ENCODE data around the gene ATAD2B. TPM values are rescaled to one million over a fixed set of nuclear protein-coding genes. Genes with fewer than 3 reads are reported as not detected.

ATAD2B gene
- total and polyA plus RNA-seq, 2 donors = 12.1 to 22.5 TPM

DNA sequence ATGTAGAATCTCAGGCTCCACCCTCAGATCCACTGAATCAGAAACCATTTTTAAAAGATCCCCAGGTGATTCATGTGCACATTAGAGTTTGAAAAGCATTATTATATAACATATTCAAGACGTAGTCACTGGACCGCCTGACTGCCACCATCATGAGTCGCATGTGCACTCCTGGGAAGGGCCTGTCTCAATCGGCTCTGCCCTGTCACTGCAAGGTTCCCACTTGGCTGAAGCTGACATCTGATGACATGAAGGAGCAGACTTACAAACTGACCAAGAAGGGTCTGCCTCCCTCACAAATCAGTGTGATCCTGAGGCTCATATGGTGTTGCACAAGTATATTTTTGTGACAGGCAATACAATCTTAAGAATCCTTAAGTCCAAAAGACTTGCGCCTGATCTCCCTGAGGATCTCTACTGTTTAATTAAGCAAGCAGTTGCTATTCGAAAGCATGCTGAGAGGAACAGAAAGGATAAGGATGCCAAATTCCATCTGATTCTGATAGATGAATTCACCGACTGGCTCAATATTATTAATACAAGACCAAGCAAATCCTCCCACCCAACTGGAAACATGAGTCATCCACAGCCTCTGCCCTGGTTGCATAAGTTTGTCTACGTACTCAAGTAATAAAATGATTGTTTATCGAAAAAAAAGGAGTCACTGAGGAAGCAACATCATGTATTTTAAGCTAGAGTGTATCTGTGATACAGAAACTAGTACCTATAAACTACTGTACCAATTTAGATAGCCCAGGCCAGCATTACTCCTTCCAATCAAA is 26.2 kb downstream of the ATAD2B start:
- Histone ChIP-seq H3K4me3 (ENCODE audit: low read length in 2 of 2) (no peak overlapping the region), H3K27ac (ENCODE audit: low read depth in 1 of 2, low read length in 1 of 2) (no peak overlapping the region), H3K36me3 (ENCODE audit: control insufficient read depth in 2 of 2, insufficient read depth in 2 of 2, low read length in 1 of 2) (no peaks in the 10 kb centered on the region), H3K27me3 (ENCODE audit: control insufficient read depth in 2 of 2, insufficient read depth in 1 of 2, low read length in 1 of 2) (no peaks in the 10 kb centered on the region), H3K9me3 (ENCODE audit: control insufficient read depth in 2 of 2, insufficient read depth in 1 of 2, low read length in 1 of 2) (peaks cover 0 to 6% of the 10 kb centered on the region in 2 donors), H3K4me1 (ENCODE audit: control insufficient read depth in 2 of 2, insufficient read depth in 2 of 2, low read length in 2 of 2) (peaks cover 0 to 2% of the 10 kb centered on the region in 2 donors)
- DNase-seq (ENCODE audit: low read depth in 6 of 9, low spot score in 9 of 9) = no peak
- WGBS = 95% methylated on average over 9 of the region's 9 CpGs

DNA sequence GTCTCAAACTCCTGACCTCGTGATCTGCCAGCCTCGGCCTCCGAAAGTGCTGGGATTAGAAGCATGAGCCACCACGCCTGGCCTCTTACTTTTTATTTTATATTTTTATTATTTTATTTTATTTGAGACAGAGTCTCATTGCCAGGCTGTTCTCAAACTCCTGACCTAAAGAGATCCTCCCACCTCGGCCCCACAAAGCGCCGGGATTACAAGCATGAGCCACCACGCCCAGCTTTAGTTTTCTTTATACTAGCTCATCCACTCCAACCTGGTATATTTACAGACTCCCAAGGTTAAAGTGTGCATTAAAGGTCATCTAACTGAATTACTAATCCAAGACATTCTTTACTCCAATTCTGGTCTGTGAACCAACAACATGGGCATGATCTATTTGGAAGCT is 26.8 kb downstream of the ATAD2B start:
- H3K27ac ChIP-seq (ENCODE audit: low read depth in 1 of 2, low read length in 1 of 2) = no peak overlapping the region
- DNase-seq (ENCODE audit: low read depth in 6 of 9, low spot score in 9 of 9) = no peak
- H3K36me3 ChIP-seq (ENCODE audit: control insufficient read depth in 2 of 2, insufficient read depth in 2 of 2, low read length in 1 of 2) = no peaks in the 10 kb centered on the region
- H3K4me1 ChIP-seq (ENCODE audit: control insufficient read depth in 2 of 2, insufficient read depth in 2 of 2, low read length in 2 of 2) = peaks cover 0 to under 1% of the 10 kb centered on the region in 2 donors
- no peak overlapping the region for H3K4me3 ChIP-seq (ENCODE audit: low read length in 2 of 2)
- peaks cover 0 to 6% of the 10 kb centered on the region in 2 donors for H3K9me3 ChIP-seq (ENCODE audit: control insufficient read depth in 2 of 2, insufficient read depth in 1 of 2, low read length in 1 of 2)
- 98% methylated on average over 8 of the region's 8 CpGs for WGBS
- no peaks in the 10 kb centered on the region for H3K27me3 ChIP-seq (ENCODE audit: control insufficient read depth in 2 of 2, insufficient read depth in 1 of 2, low read length in 1 of 2)

DNA sequence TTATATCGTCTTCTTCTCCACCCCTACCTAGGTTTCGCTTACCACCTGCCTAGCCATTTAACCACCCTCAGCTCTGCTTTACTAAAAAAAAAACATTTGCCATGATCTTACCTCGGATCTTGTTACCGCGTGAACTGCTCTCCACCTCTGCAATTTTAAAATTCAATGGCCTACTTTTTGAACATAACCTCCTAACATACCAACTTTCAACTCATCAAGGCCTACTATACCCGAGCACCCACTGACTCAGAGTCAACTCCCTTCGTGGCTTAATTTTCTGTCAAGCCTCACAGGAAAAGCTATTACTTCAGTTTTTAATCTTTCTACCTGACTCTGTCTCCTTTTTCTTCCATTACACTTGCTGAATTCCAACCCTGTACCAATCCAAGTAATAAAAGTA is 55.7 kb downstream of the ATAD2B start:
- no peak overlapping the region for H3K27ac ChIP-seq (ENCODE audit: low read depth in 1 of 2, low read length in 1 of 2)
- H3K27me3 ChIP-seq (ENCODE audit: control insufficient read depth in 2 of 2, insufficient read depth in 1 of 2, low read length in 1 of 2) = no peaks in the 10 kb centered on the region
- no peaks in the 10 kb centered on the region for H3K9me3 ChIP-seq (ENCODE audit: control insufficient read depth in 2 of 2, insufficient read depth in 1 of 2, low read length in 1 of 2)
- no peak for DNase-seq (ENCODE audit: low read depth in 6 of 9, low spot score in 9 of 9)
- no peaks in the 10 kb centered on the region for H3K4me1 ChIP-seq (ENCODE audit: control insufficient read depth in 2 of 2, insufficient read depth in 2 of 2, low read length in 2 of 2)
- WGBS = 97% methylated on average over 7 of the region's 7 CpGs
- H3K36me3 ChIP-seq (ENCODE audit: control insufficient read depth in 2 of 2, insufficient read depth in 2 of 2, low read length in 1 of 2) = peaks cover 21 to 58% of the 10 kb centered on the region in 2 donors
- H3K4me3 ChIP-seq (ENCODE audit: low read length in 2 of 2) = no peak overlapping the region

DNA sequence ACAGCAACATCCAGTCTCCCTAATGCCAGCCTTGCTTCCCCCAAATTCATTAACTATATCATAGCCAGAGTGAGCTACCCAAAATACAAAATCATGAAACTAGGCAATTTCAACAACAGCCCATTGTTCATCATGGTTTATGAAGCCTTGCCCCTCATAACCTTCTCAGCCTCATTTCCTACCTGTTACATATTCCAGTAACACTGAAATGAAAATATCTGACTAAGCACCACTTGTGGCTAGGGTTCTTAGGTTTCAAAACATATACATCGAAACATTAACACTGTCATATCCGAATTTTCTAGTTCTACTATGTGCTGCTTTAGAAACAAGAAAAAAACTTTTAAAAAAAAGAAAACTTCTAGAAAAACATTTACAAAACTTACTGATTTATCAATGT is 59.5 kb downstream of the ATAD2B start:
- Histone ChIP-seq H3K9me3 (ENCODE audit: control insufficient read depth in 2 of 2, insufficient read depth in 1 of 2, low read length in 1 of 2) (no peaks in the 10 kb centered on the region), H3K27me3 (ENCODE audit: control insufficient read depth in 2 of 2, insufficient read depth in 1 of 2, low read length in 1 of 2) (no peaks in the 10 kb centered on the region), H3K36me3 (ENCODE audit: control insufficient read depth in 2 of 2, insufficient read depth in 2 of 2, low read length in 1 of 2) (peaks cover 15 to 55% of the 10 kb centered on the region in 2 donors), H3K27ac (ENCODE audit: low read depth in 1 of 2, low read length in 1 of 2) (no peak overlapping the region), H3K4me1 (ENCODE audit: control insufficient read depth in 2 of 2, insufficient read depth in 2 of 2, low read length in 2 of 2) (no peaks in the 10 kb centered on the region), H3K4me3 (ENCODE audit: low read length in 2 of 2) (no peak overlapping the region)
- DNase-seq (ENCODE audit: low read depth in 6 of 9, low spot score in 9 of 9) = no peak
- 96% methylated on average over 2 of the region's 2 CpGs for WGBS

DNA sequence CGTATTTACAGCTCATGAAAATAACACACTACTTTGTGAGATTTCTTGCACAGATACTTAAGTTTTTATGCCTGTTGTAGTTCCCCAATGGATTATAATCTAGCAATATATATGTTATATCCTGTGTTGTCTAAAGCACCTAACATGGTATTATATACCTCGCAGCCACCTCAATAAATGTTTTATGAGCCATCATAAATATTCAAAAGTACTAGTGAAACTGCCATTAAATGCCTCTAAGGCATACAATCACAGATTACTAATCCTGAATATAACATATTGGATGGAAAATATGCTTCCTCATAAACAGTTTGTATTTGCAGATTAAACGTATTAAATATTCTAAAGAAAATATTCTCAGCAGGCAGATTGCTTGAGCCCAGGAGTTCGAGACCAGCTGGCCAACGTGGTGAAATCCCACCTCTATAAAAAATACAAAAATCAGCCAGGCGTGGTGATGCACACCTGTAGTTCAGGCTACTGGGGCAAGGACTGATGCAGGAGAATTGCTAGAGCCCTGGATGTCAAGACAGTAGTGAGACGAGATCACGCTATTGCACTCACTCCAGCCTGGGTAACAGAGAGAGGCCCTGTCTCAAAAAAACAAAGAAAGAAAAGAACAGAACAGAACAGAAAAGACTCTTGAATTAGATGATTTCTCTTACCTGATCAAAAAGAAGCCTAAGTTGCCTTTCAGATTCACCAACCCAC is 64.1 kb downstream of the ATAD2B start:
- Histone ChIP-seq H3K27me3 (ENCODE audit: control insufficient read depth in 2 of 2, insufficient read depth in 1 of 2, low read length in 1 of 2) (no peaks in the 10 kb centered on the region), H3K36me3 (ENCODE audit: control insufficient read depth in 2 of 2, insufficient read depth in 2 of 2, low read length in 1 of 2) (peaks cover 15 to 47% of the 10 kb centered on the region in 2 donors), H3K9me3 (ENCODE audit: control insufficient read depth in 2 of 2, insufficient read depth in 1 of 2, low read length in 1 of 2) (no peaks in the 10 kb centered on the region), H3K27ac (ENCODE audit: low read depth in 1 of 2, low read length in 1 of 2) (no peak overlapping the region), H3K4me3 (ENCODE audit: low read length in 2 of 2) (no peak overlapping the region), H3K4me1 (ENCODE audit: control insufficient read depth in 2 of 2, insufficient read depth in 2 of 2, low read length in 2 of 2) (no peaks in the 10 kb centered on the region)
- DNase-seq (ENCODE audit: low read depth in 6 of 9, low spot score in 9 of 9) = no peak
- 98% methylated on average over 8 of the region's 8 CpGs for WGBS

DNA sequence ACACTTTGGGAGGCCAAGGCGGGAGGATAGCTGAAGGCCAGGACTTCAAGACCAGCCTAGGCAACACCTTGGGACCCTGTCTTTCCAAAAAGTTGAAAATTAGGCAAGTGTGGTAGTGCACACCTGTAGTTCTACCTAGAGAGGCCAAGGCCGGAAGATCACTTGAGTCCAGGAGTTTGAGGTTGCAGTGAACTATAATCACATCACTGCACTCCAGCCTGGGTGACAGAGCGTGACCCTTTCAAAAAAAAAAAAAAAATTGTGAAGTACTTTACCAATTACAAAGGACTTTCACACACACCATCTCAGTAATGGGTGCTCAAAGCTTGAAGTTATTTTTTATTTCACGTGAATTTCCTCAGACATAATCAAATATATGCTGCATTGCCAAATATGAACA is 65.0 kb downstream of the ATAD2B start:
- Histone ChIP-seq H3K9me3 (ENCODE audit: control insufficient read depth in 2 of 2, insufficient read depth in 1 of 2, low read length in 1 of 2) (no peaks in the 10 kb centered on the region), H3K4me3 (ENCODE audit: low read length in 2 of 2) (no peak overlapping the region), H3K27me3 (ENCODE audit: control insufficient read depth in 2 of 2, insufficient read depth in 1 of 2, low read length in 1 of 2) (no peaks in the 10 kb centered on the region), H3K36me3 (ENCODE audit: control insufficient read depth in 2 of 2, insufficient read depth in 2 of 2, low read length in 1 of 2) (peaks cover 11 to 44% of the 10 kb centered on the region in 2 donors), H3K4me1 (ENCODE audit: control insufficient read depth in 2 of 2, insufficient read depth in 2 of 2, low read length in 2 of 2) (no peaks in the 10 kb centered on the region), H3K27ac (ENCODE audit: low read depth in 1 of 2, low read length in 1 of 2) (no peak overlapping the region)
- no peak for DNase-seq (ENCODE audit: low read depth in 6 of 9, low spot score in 9 of 9)
- WGBS = 98% methylated on average over 4 of the region's 4 CpGs

DNA sequence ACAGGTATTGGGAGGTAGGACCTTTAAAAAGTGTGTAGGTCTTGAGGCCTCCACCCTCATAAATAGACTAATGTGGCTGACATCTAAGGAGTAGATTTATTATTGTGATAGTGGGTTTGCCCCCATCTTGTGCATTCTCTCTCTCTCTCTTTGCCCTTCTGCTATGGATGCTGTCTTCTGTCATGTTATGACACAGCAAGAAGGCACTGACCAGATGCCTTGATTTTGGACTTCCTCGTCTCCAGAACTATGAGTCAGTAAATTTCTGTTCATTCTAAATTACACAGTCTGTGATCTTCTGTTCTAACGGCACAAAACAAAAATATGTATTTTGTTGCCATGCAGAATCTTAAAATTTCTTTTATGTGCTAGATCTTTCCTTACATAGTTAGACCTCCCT is 66.9 kb downstream of the ATAD2B start:
- no peak for DNase-seq (ENCODE audit: low read depth in 6 of 9, low spot score in 9 of 9)
- 97% methylated on average over 2 of the region's 2 CpGs for WGBS
- H3K36me3 ChIP-seq (ENCODE audit: control insufficient read depth in 2 of 2, insufficient read depth in 2 of 2, low read length in 1 of 2) = peaks cover 13 to 43% of the 10 kb centered on the region in 2 donors

DNA sequence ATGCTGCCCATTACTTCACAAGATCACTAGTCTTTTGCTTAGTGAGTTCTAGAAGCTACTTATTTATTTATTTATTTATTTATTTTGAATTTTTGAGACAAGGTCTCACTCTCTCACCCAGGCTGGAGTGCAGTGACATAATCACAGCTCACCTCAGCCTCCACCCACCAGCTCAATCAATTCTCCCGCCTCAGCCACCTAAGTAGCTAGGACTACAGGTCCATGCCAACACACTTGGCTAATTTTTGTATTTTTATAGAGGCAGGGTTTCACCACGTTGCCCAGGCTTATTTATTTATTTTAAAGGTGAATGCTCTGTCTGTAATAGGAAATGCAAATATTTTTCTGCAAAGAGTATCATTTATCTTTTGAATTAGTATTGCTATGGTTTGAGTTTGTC is 67.7 kb downstream of the ATAD2B start:
- no peaks in the 10 kb centered on the region for H3K4me1 ChIP-seq (ENCODE audit: control insufficient read depth in 2 of 2, insufficient read depth in 2 of 2, low read length in 2 of 2)
- H3K27ac ChIP-seq (ENCODE audit: low read depth in 1 of 2, low read length in 1 of 2) = no peak overlapping the region
- no peaks in the 10 kb centered on the region for H3K27me3 ChIP-seq (ENCODE audit: control insufficient read depth in 2 of 2, insufficient read depth in 1 of 2, low read length in 1 of 2)
- no peak overlapping the region for H3K4me3 ChIP-seq (ENCODE audit: low read length in 2 of 2)
- H3K36me3 ChIP-seq (ENCODE audit: control insufficient read depth in 2 of 2, insufficient read depth in 2 of 2, low read length in 1 of 2) = peaks cover 13 to 41% of the 10 kb centered on the region in 2 donors
- WGBS = 97% methylated on average over 2 of the region's 2 CpGs
- no peaks in the 10 kb centered on the region for H3K9me3 ChIP-seq (ENCODE audit: control insufficient read depth in 2 of 2, insufficient read depth in 1 of 2, low read length in 1 of 2)
- no peak for DNase-seq (ENCODE audit: low read depth in 6 of 9, low spot score in 9 of 9)

More for the DNA sequence above, 66.9 kb downstream of the ATAD2B start:
- no peaks in the 10 kb centered on the region for H3K9me3 ChIP-seq (ENCODE audit: control insufficient read depth in 2 of 2, insufficient read depth in 1 of 2, low read length in 1 of 2)
- H3K4me1 ChIP-seq (ENCODE audit: control insufficient read depth in 2 of 2, insufficient read depth in 2 of 2, low read length in 2 of 2) = no peaks in the 10 kb centered on the region
- no peak overlapping the region for H3K27ac ChIP-seq (ENCODE audit: low read depth in 1 of 2, low read length in 1 of 2)
- no peaks in the 10 kb centered on the region for H3K27me3 ChIP-seq (ENCODE audit: control insufficient read depth in 2 of 2, insufficient read depth in 1 of 2, low read length in 1 of 2)
- no peak overlapping the region for H3K4me3 ChIP-seq (ENCODE audit: low read length in 2 of 2)

DNA sequence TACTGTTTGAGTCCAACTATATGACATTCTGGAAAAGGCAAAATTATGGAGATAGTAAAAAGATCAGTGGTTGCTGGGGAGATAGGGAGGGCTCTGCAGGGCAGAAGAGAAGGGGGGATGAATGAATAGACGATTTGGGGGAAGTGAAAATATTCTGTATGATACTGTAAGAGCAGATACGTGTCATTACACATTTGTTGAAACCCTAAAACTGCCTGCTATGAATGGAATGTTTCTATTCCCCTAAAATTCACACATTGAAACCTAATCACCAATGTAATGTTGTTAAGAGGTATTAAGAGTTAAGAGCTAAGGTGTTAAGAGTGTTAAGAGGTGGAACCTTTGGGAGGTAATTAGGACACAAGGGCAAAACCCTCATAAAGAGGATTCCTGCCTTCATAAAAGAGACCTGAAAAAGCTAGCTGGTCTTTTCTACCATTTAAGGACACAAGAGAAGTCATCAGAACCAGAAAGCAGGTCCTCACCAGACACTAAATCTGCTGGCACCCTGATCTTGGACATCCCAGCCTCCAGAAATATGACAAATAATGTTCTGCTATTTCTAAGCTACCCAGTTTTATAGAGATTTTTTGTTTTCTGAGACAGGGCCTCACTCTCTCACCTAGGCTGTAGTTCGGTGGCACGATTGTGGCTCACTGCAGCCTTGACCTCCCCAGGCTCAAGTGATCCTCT is 76.2 kb downstream of the ATAD2B start:
- Histone ChIP-seq H3K36me3 (ENCODE audit: control insufficient read depth in 2 of 2, insufficient read depth in 2 of 2, low read length in 1 of 2) (peaks cover 3 to 7% of the 10 kb centered on the region in 2 donors), H3K9me3 (ENCODE audit: control insufficient read depth in 2 of 2, insufficient read depth in 1 of 2, low read length in 1 of 2) (no peaks in the 10 kb centered on the region), H3K4me1 (ENCODE audit: control insufficient read depth in 2 of 2, insufficient read depth in 2 of 2, low read length in 2 of 2) (no peaks in the 10 kb centered on the region), H3K4me3 (ENCODE audit: low read length in 2 of 2) (no peak overlapping the region), H3K27me3 (ENCODE audit: control insufficient read depth in 2 of 2, insufficient read depth in 1 of 2, low read length in 1 of 2) (no peaks in the 10 kb centered on the region), H3K27ac (ENCODE audit: low read depth in 1 of 2, low read length in 1 of 2) (no peak overlapping the region)
- DNase-seq (ENCODE audit: low read depth in 6 of 9, low spot score in 9 of 9) = no peak
- 92% methylated on average over 4 of the region's 4 CpGs for WGBS

Data from thymus (tissue), 11 donors.